Nephron (organoid): ENCODE measurements around the gene SMU1.

Experiments
- H3K27ac Mint-ChIP-seq, 3 experiments: 2 replicates each; pipeline ENCODE4 v1.8.0; 2020; ENCODE audit warnings: mixed read lengths in 3 of 3, mild to moderate bottlenecking in 2 of 3, moderate library complexity in 1 of 3
- H3K27me3 Mint-ChIP-seq: 2 replicates; pipeline ENCODE4 v1.8.0; 2021; ENCODE audit warnings: low read depth, mild to moderate bottlenecking, moderate library complexity, mixed read lengths
- H3K36me3 Mint-ChIP-seq: 2 replicates; pipeline ENCODE4 v1.8.0; 2020; ENCODE audit warnings: low read depth, mixed read lengths
- H3K4me1 Mint-ChIP-seq: 2 replicates; pipeline ENCODE4 v1.8.0; 2020; ENCODE audit warnings: mixed read lengths
- H3K4me3 Mint-ChIP-seq, 3 experiments: 2 replicates each; pipeline ENCODE4 v1.8.0; 2020; ENCODE audit warnings: mild to moderate bottlenecking in 3 of 3, mixed read lengths in 3 of 3, moderate library complexity in 2 of 3
- H3K9me3 Mint-ChIP-seq: 2 replicates; pipeline ENCODE4 v1.8.0; 2020; ENCODE audit warnings: mixed read lengths
- TF ChIP-seq, protein P1 (sequence below), 3 experiments: fragments of 200-600 bp; sonication (generic); IDR thresholded peaks; one replicate each; pipeline ENCODE4 v1.5.0; 2021; ENCODE audit warnings: antibody characterized with exemption in 3 of 3; ENCODE audit not compliant: unreplicated experiment in 3 of 3

The SMU1 gene

DNA sequence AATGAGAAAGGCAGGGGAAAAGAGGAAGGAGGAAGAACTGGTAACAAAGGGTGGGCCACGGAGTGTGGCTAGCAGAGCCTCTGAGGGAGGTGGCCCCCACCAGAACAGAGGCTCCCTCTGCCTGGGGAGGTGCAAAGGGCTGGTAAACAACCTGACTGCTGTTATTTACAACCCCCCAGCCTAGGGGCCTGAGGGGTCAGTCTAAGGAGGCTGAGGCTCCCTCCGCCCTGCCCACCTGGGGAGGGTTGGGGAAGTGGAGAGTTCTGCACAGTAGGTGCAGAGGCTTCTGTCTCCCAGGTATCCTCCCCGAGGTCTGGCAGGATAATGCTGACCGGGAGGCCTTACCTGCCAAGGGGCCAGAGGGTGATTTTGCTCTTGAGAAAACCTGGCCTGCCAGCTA, 35.6 kb upstream of the SMU1 start:
- H3K27me3 Mint-ChIP-seq: no peaks in the 10 kb centered on the region
- peaks cover 19% of the 10 kb centered on the region for H3K36me3 Mint-ChIP-seq
- H3K27ac Mint-ChIP-seq: no peak overlapping the region
- TF ChIP-seq, protein P1, sequence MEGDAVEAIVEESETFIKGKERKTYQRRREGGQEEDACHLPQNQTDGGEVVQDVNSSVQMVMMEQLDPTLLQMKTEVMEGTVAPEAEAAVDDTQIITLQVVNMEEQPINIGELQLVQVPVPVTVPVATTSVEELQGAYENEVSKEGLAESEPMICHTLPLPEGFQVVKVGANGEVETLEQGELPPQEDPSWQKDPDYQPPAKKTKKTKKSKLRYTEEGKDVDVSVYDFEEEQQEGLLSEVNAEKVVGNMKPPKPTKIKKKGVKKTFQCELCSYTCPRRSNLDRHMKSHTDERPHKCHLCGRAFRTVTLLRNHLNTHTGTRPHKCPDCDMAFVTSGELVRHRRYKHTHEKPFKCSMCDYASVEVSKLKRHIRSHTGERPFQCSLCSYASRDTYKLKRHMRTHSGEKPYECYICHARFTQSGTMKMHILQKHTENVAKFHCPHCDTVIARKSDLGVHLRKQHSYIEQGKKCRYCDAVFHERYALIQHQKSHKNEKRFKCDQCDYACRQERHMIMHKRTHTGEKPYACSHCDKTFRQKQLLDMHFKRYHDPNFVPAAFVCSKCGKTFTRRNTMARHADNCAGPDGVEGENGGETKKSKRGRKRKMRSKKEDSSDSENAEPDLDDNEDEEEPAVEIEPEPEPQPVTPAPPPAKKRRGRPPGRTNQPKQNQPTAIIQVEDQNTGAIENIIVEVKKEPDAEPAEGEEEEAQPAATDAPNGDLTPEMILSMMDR (IDR thresholded peaks at IDR 0.05; ENCODE audit: unreplicated experiment in 3 of 3): no peak
- no peaks in the 10 kb centered on the region for H3K9me3 Mint-ChIP-seq
- no peak overlapping the region for H3K4me3 Mint-ChIP-seq
- peaks cover 16% of the 10 kb centered on the region for H3K4me1 Mint-ChIP-seq

GRCh38 chr9:33111631-33112030, 35.2 kb upstream of the SMU1 start:
- no peak overlapping the region for H3K27ac Mint-ChIP-seq
- no peak overlapping the region for H3K4me3 Mint-ChIP-seq
- no peaks in the 10 kb centered on the region for H3K9me3 Mint-ChIP-seq
- peaks cover 17% of the 10 kb centered on the region for H3K4me1 Mint-ChIP-seq
- TF ChIP-seq, protein P1 (IDR thresholded peaks at IDR 0.05; ENCODE audit: unreplicated experiment in 3 of 3): no peak
- H3K27me3 Mint-ChIP-seq: no peaks in the 10 kb centered on the region
- peaks cover 17% of the 10 kb centered on the region for H3K36me3 Mint-ChIP-seq

- no peaks in the 10 kb centered on the region for H3K27me3 Mint-ChIP-seq
- H3K27ac Mint-ChIP-seq: no peak overlapping the region
- no peaks in the 10 kb centered on the region for H3K9me3 Mint-ChIP-seq
- peaks cover 27% of the 10 kb centered on the region for H3K4me1 Mint-ChIP-seq
- TF ChIP-seq, protein P1 (IDR thresholded peaks at IDR 0.05; ENCODE audit: unreplicated experiment in 3 of 3): no peak
- peaks cover 17% of the 10 kb centered on the region for H3K36me3 Mint-ChIP-seq
- H3K4me3 Mint-ChIP-seq: no peak overlapping the region
Observed at GRCh38 chr9:33110686-33111085, 34.2 kb upstream of the SMU1 start.

DNA sequence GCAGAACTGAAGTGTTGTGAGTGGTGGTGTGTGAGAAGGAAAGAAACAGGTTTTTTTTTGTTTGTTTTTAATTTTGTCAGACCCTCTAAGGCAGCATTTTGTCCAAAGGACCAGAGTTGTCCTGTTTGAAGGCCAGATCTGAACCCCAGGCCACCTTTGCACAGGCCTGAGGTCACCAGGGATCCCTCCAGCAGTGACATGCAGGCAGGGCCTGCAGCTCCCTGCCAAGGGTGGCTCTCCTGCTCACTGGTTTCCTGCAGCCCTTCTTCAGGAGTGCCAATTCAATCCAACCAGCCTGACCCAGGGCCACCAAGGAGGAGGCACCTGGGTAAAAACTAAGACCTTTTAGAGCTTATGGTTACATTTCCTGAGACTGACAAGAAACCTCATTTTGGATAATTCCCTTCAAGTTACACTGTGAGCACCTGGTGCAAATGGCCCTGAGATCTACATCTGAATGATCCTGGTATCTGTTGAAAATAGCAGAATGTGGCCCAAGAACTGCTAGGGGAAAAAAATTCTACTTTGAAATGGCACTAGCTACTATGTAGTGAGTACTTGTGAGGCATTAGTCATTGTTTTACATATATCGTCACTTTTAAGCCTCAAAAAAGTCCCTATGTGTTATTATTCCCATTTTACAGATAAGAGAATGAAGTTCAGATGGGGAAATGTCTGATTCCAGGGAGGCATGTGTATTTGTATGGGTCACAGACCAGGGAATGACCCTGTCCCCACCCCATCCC, 33.5 kb upstream of the SMU1 start:
- Mint-ChIP-seq H3K4me1 (peaks cover 31% of the 10 kb centered on the region), H3K36me3 (peaks cover 17% of the 10 kb centered on the region), H3K4me3 (no peak overlapping the region), H3K27ac (peak overlapping the region in 1 of 3 experiments; percentile 94), H3K27me3 (no peaks in the 10 kb centered on the region), H3K9me3 (no peaks in the 10 kb centered on the region)
- TF ChIP-seq, protein P1 (IDR thresholded peaks at IDR 0.05; ENCODE audit: unreplicated experiment in 3 of 3): no peak

GRCh38 chr9:33109097-33109496, 32.6 kb upstream of the SMU1 start:
- Mint-ChIP-seq H3K4me1 (peaks cover 35% of the 10 kb centered on the region), H3K9me3 (no peaks in the 10 kb centered on the region), H3K36me3 (peaks cover 16% of the 10 kb centered on the region), H3K4me3 (no peak overlapping the region), H3K27me3 (no peaks in the 10 kb centered on the region), H3K27ac (peak overlapping the region; percentile 10 to 94 (median 35))
- TF ChIP-seq, protein P1 (IDR thresholded peaks at IDR 0.05; ENCODE audit: unreplicated experiment in 3 of 3): no peak

DNA sequence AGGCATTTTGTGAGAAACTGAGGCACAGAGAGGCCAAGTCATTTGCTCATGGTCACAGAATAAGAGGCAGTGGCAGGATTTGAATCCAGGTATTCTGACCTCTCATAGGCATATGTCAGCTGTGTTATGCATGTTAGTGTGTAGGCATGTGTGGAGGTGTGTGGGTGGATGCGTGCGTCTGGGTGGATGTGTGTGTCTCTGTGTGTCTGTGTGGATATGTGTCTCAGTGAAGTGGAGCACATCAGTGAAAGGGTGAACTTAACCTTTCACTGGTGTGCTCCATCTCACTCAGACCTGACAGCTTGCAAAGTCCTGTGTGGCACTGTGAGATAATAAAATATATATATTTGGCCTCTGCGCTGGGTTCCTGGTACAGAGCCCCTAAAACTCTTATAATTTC, 32.0 kb upstream of the SMU1 start:
- peak overlapping the region in 2 of 3 experiments; percentile 86 to 94 for H3K27ac Mint-ChIP-seq
- no peaks in the 10 kb centered on the region for H3K9me3 Mint-ChIP-seq
- TF ChIP-seq, protein P1 (IDR thresholded peaks at IDR 0.05; ENCODE audit: unreplicated experiment in 3 of 3): no peak
- no peak overlapping the region for H3K4me3 Mint-ChIP-seq
- no peaks in the 10 kb centered on the region for H3K27me3 Mint-ChIP-seq
- H3K4me1 Mint-ChIP-seq: peaks cover 41% of the 10 kb centered on the region
- H3K36me3 Mint-ChIP-seq: peaks cover 10% of the 10 kb centered on the region
